AG09319 (cell line): ENCODE data around the gene CDKL2.
A peak's percentile ranks its signal among the peaks of the same experiment; 100 is the strongest.

Experiments
- DNase-seq: peaks from one replicate; pipeline ENCODE4 v3.0.0-alpha.2; 2010; ENCODE audit warnings: low read depth; ENCODE audit errors: extremely low read depth
- TF ChIP-seq, protein P1 (sequence below): IDR thresholded peaks from 2 replicates; pipeline ENCODE4 v1.5.1; 2011; ENCODE audit warnings: low read depth, mild to moderate bottlenecking, inconsistent platforms, low read length, moderate library complexity

Gene CDKL2

GRCh38 chr4:75659512-75660031, 29.2 kb upstream of the CDKL2 start:
- no peak for DNase-seq
- TF ChIP-seq, protein P1, sequence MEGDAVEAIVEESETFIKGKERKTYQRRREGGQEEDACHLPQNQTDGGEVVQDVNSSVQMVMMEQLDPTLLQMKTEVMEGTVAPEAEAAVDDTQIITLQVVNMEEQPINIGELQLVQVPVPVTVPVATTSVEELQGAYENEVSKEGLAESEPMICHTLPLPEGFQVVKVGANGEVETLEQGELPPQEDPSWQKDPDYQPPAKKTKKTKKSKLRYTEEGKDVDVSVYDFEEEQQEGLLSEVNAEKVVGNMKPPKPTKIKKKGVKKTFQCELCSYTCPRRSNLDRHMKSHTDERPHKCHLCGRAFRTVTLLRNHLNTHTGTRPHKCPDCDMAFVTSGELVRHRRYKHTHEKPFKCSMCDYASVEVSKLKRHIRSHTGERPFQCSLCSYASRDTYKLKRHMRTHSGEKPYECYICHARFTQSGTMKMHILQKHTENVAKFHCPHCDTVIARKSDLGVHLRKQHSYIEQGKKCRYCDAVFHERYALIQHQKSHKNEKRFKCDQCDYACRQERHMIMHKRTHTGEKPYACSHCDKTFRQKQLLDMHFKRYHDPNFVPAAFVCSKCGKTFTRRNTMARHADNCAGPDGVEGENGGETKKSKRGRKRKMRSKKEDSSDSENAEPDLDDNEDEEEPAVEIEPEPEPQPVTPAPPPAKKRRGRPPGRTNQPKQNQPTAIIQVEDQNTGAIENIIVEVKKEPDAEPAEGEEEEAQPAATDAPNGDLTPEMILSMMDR: no peak

- DNase-seq: no peak
- TF ChIP-seq, protein P1: no peak
Measured at GRCh38 chr4:75658876-75659275, 28.5 kb upstream of the CDKL2 start.

DNA sequence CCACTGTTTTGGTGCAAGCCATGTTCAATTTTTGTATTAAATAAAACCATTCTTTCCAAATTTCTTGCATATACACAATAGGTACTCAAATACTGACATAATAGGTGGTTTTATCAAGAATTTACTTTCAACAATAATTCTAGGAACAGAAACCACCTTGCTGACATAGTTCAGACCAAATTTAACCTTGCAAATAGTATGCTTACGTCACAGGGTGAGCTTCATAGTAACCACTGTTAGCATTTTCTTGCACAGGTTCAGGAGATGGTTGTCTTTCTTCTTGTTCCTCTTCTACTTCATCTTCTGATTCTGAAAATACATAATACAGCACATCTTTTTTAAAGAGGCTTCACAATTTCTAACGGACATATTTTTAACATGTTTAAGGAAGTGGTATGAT, 25.2 kb upstream of the CDKL2 start:
- DNase-seq: no peak
- TF ChIP-seq, protein P1: no peak

DNA sequence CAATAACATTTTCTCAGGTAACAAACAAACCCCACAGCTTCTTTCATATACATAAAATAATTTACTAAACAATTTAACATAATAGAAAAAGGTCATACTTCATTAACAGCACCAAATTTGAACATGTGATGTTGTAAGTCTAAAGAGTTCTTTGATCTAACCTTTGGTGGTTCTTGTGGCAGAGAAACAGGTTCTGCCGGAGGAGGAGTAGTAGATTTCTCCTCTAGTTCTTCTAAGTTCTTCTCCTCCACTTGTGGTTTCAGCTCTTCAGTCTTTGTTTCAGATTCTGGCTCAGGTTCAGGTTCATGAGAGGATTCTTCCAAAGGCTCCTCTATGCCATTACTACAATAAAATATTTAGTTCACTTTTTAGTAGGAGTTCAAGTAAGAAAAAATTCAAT, 24.6 kb upstream of the CDKL2 start:
- TF ChIP-seq, protein P1: no peak
- DNase-seq: no peak

- TF ChIP-seq, protein P1: peak; percentile 54
- no peak for DNase-seq
Measured at GRCh38 chr4:75653845-75654503, 23.6 kb upstream of the CDKL2 start.

DNA sequence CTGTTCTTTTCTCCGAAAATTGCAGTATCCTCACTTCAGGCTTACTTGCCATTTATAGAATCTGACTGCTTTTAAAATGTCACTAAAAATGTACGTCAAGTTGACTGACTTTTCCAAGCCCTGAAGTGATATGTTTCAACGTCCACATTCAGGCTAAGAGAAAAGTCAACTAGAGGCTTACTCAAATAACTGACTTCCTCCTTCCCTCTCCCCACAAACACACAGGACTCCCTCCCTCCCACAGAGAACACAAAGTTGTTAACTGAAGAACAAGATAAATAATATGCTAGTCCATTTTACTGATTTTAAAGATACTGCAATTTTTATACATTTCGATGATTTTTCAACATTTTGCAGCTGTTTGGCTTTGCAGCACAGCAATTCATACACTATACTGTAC, 13.8 kb upstream of the CDKL2 start:
- TF ChIP-seq, protein P1: no peak
- no peak for DNase-seq

DNA sequence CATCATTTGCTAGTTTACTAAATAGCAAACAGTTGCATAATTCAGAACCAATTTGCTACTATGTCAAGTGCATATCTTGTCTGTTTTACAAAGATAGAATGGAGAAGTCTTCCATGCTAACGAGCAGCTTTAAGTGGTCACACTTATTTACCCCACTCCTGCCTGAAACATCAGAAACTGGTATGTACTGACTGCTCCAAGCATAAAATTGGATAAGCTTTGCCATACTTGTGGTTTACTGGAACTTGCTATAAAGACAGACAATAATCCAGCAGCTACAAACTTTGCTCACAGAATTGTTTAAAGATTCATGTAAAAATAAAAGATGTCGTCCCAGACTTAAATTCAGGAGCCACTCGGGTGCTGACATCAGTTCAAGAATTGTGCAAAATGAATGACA, 13.3 kb upstream of the CDKL2 start:
- TF ChIP-seq, protein P1: no peak
- no peak for DNase-seq
